ENCODE data around the gene IGLL5. TPM values are rescaled to one million over a fixed set of nuclear protein-coding genes. Genes with fewer than 3 reads are reported as not detected.

The IGLL5 gene
- total RNA-seq, 3 donors from 2014 or later (not counting 1 experiment from before 2014, with no cell fraction given): 0.38 to 124 (median 0.93) TPM

DNA sequence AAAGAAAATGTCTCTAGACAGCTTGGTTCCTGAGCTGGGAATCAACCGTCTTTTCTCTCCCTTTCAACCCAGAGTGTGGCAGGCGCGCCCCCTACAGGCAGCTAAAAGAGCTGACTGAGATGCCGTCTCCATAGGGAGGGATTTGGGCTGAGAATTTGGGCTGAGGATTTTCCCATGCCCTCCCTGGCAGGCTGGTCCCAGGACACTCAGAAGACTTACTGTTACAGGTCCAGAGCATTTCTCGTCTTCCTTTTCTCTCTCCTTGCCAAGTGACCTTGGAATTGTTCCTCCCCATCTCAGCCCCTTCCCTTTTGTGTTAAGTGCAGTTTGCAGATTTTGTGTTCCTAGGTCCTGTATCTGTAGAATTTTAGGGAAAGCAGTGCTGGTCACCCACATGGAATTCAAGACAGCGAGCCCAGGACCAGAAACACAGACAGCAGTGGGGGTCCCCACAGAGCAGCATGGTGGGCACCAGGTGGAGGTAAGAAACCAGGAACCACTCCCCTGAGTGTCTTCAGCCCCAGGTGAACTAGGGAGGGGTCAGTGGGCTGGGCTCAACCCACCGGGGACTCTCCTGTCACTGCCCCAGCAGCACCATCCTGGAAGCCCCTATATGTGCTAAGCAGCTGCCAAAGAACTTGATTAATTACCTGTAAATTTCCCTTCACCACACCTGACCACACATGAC is 9.9 kb upstream of the IGLL5 start:
- 57% methylated on average over 3 of the region's 7 CpGs for WGBS (ENCODE audit: insufficient coverage)
- peaks cover 22 to 31% of the 10 kb centered on the region in 2 donors for H3K4me1 Mint-ChIP-seq
- intact Hi-C loops (cut with micrococcal nuclease): loop anchor here (1.0 kb wide), 2 partner anchors 75 to 124 kb away; no protein-coding TSS in a partner anchor
- peak; percentile 60 to 78 (median 74) for ATAC-seq
- H3K4me3 Mint-ChIP-seq: no peak overlapping the region
- DNase-seq: peak; percentile 74 to 86
- H3K36me3 ChIP-seq (ENCODE audit: control insufficient read depth, insufficient read depth, low read length): no peaks in the 10 kb centered on the region
- peaks cover 6% of the 10 kb centered on the region for H3K36me3 Mint-ChIP-seq
- no peaks in the 10 kb centered on the region for H3K27me3 ChIP-seq (ENCODE audit: control insufficient read depth, insufficient read depth, low read length)
- TF ChIP-seq, protein P1, sequence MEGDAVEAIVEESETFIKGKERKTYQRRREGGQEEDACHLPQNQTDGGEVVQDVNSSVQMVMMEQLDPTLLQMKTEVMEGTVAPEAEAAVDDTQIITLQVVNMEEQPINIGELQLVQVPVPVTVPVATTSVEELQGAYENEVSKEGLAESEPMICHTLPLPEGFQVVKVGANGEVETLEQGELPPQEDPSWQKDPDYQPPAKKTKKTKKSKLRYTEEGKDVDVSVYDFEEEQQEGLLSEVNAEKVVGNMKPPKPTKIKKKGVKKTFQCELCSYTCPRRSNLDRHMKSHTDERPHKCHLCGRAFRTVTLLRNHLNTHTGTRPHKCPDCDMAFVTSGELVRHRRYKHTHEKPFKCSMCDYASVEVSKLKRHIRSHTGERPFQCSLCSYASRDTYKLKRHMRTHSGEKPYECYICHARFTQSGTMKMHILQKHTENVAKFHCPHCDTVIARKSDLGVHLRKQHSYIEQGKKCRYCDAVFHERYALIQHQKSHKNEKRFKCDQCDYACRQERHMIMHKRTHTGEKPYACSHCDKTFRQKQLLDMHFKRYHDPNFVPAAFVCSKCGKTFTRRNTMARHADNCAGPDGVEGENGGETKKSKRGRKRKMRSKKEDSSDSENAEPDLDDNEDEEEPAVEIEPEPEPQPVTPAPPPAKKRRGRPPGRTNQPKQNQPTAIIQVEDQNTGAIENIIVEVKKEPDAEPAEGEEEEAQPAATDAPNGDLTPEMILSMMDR (IDR thresholded peaks at IDR 0.05): peak; percentile 77
- no peak overlapping the region for H3K27ac Mint-ChIP-seq
- peaks cover 14% of the 10 kb centered on the region for H3K4me1 ChIP-seq (ENCODE audit: control insufficient read depth, insufficient read depth, low read length)
- peaks cover 9% of the 10 kb centered on the region for H3K9me3 ChIP-seq (ENCODE audit: control insufficient read depth, insufficient read depth, low read length)
- no peak overlapping the region for H3K27ac ChIP-seq (ENCODE audit: low read length)
- H3K27me3 Mint-ChIP-seq (ENCODE audit: low read depth in 2 of 2): no peaks in the 10 kb centered on the region
- no peak overlapping the region for H3K4me3 ChIP-seq (ENCODE audit: low read length)
- peaks cover 2 to 8% of the 10 kb centered on the region in 2 donors for H3K9me3 Mint-ChIP-seq

DNA sequence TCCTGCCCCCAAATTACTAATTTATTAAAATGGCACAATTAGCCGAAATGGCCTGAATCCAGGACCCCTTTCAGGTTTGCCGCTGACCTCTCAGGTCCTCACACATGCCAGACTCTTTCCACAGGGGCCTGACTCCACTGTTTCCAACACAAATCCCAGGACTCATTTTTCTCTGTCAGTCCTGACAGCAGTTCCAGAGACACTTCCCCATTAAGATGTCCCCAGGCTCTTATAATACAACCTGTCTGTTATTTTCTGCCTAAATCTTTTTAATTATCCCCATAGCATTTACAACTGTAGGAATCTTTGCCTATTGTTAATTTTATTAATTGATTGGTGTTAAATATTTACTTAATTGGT is 9.4 kb upstream of the IGLL5 start:
- intact Hi-C loops (cut with micrococcal nuclease): no loop called here
- Mint-ChIP-seq H3K4me1 (peaks cover 22 to 33% of the 10 kb centered on the region in 2 donors), H3K27me3 (ENCODE audit: low read depth in 2 of 2) (no peaks in the 10 kb centered on the region), H3K4me3 (no peak overlapping the region), H3K27ac (no peak overlapping the region), H3K36me3 (peaks cover 6% of the 10 kb centered on the region), H3K9me3 (peaks cover 2 to 8% of the 10 kb centered on the region in 2 donors)
- no peak overlapping the region for H3K27ac ChIP-seq (ENCODE audit: low read length)
- WGBS (ENCODE audit: insufficient coverage): 78% methylated on average over 2 of the region's 2 CpGs
- DNase-seq: no peak
- H3K9me3 ChIP-seq (ENCODE audit: control insufficient read depth, insufficient read depth, low read length): peaks cover 9% of the 10 kb centered on the region
- H3K36me3 ChIP-seq (ENCODE audit: control insufficient read depth, insufficient read depth, low read length): no peaks in the 10 kb centered on the region
- TF ChIP-seq, protein P1 (IDR thresholded peaks at IDR 0.05): no peak
- no peak for ATAC-seq
- no peak overlapping the region for H3K4me3 ChIP-seq (ENCODE audit: low read length)
- peaks cover 15% of the 10 kb centered on the region for H3K4me1 ChIP-seq (ENCODE audit: control insufficient read depth, insufficient read depth, low read length)
- no peaks in the 10 kb centered on the region for H3K27me3 ChIP-seq (ENCODE audit: control insufficient read depth, insufficient read depth, low read length)

DNA sequence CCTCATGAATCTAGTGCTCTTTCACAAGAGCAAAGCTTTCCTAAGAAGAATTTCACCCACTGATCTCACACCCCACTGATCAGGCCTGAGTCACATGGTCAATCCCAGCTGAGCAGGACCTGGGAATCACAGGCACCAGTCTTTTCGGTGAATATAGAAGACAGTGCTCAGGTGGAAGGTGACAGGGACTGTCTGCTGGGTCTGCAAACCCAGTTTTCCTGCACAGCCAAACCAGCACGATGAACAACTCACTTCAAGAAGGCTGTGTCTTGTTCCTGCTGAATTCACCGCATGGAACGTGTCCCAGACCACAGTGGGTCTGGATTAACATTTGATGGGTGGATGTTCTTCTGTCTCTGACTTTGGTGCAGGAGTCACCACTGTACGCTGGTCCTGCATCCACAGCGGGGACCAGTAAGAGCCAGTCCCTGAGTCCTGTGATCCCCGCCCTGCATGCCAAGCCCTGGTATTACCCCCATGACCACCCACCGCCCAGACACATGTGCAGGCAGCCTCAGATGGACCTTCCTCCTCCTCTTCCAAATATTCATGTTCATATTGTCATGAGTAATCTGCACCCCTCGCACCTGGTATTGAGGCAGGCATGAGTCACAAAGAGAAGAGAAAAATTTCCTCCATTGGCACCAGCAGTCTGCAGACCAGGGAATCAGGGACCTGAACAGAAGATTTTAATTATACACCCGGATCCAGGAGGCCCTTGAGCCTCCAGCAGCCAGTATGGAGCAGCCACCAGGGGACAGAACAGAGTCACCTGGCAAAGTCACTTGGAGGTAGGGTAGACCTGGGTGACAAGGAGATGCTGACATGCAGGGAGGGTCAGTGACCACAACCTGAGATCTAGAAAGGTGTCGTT is 8.6 kb upstream of the IGLL5 start:
- ATAC-seq (no peak), DNase-seq (no peak)
- no peaks in the 10 kb centered on the region for H3K27me3 Mint-ChIP-seq (ENCODE audit: low read depth in 2 of 2)
- Histone ChIP-seq H3K9me3 (ENCODE audit: control insufficient read depth, insufficient read depth, low read length) (peaks cover 5% of the 10 kb centered on the region), H3K27me3 (ENCODE audit: control insufficient read depth, insufficient read depth, low read length) (no peaks in the 10 kb centered on the region), H3K27ac (ENCODE audit: low read length) (no peak overlapping the region), H3K4me3 (ENCODE audit: low read length) (no peak overlapping the region), H3K36me3 (ENCODE audit: control insufficient read depth, insufficient read depth, low read length) (no peaks in the 10 kb centered on the region), H3K4me1 (ENCODE audit: control insufficient read depth, insufficient read depth, low read length) (peaks cover 23% of the 10 kb centered on the region)
- no peak overlapping the region for H3K4me3 Mint-ChIP-seq
- intact Hi-C loops (cut with micrococcal nuclease): no loop called here
- 90% methylated on average over 11 of the region's 11 CpGs for WGBS (ENCODE audit: insufficient coverage)
- TF ChIP-seq, protein P1 (IDR thresholded peaks at IDR 0.05): no peak
- H3K4me1 Mint-ChIP-seq: peaks cover 27 to 42% of the 10 kb centered on the region in 2 donors
- peaks cover 2 to 3% of the 10 kb centered on the region in 2 donors for H3K9me3 Mint-ChIP-seq
- peak overlapping the region in 1 of 2 donors; percentile 27 for H3K27ac Mint-ChIP-seq
- no peaks in the 10 kb centered on the region for H3K36me3 Mint-ChIP-seq

Data from natural killer cell (primary cell).